HEK293 (cell line): ENCODE results near the gene PARS2.

Experiments used
- MZF1 ChIP-seq: fragments of 450-650 bp; formaldehyde crosslinking; IDR thresholded peaks from 2 replicates; pipeline ENCODE4 v1.5.1; 2017; ENCODE audit warnings: missing biosample characterization, missing genetic modification characterization, borderline replicate concordance
- REPIN1 ChIP-seq: fragments of 450-650 bp; formaldehyde crosslinking; IDR thresholded peaks from 2 replicates; pipeline ENCODE4 v1.5.1; 2017; ENCODE audit warnings: missing biosample characterization, missing genetic modification characterization, low read depth
- SCRT1 ChIP-seq: fragments of 450-650 bp; formaldehyde crosslinking; IDR thresholded peaks from 2 replicates; pipeline ENCODE4 v1.5.1; 2016; ENCODE audit warnings: missing biosample characterization, missing genetic modification characterization, borderline replicate concordance
- ZBTB7A ChIP-seq: fragments of 450-650 bp; formaldehyde crosslinking; IDR thresholded peaks from 2 replicates; pipeline ENCODE4 v1.5.1; 2016; ENCODE audit warnings: low read depth, missing biosample characterization, missing genetic modification characterization
- ZNF132 ChIP-seq: fragments of 450-650 bp; formaldehyde crosslinking; IDR thresholded peaks from 2 replicates; pipeline ENCODE4 v1.5.1; 2017; ENCODE audit warnings: missing biosample characterization, missing genetic modification characterization, borderline replicate concordance
- ZNF266 ChIP-seq: fragments of 450-650 bp; formaldehyde crosslinking; IDR thresholded peaks from 2 replicates; pipeline ENCODE4 v1.5.1; 2016; ENCODE audit warnings: missing biosample characterization, missing genetic modification characterization, low read depth
- ZNF341 ChIP-seq: fragments of 450-650 bp; formaldehyde crosslinking; IDR thresholded peaks from 2 replicates; pipeline ENCODE4; 2016; ENCODE audit warnings: low read depth, missing biosample characterization, missing genetic modification characterization
- ZNF350 ChIP-seq: fragments of 450-650 bp; formaldehyde crosslinking; IDR thresholded peaks from 2 replicates; pipeline ENCODE4 v1.5.0; 2017; ENCODE audit warnings: missing biosample characterization, mild to moderate bottlenecking, missing genetic modification characterization
- ZNF561 ChIP-seq: fragments of 450-650 bp; IDR thresholded peaks from 2 replicates; pipeline ENCODE4 v1.5.1; 2018; ENCODE audit warnings: missing biosample characterization, missing genetic modification characterization, borderline replicate concordance
- ZNF585B ChIP-seq: fragments of 450-650 bp; formaldehyde crosslinking; IDR thresholded peaks from 2 replicates; pipeline ENCODE4 v1.5.1; 2016; ENCODE audit warnings: missing biosample characterization, missing genetic modification characterization
- ZNF621 ChIP-seq: fragments of 450-650 bp; formaldehyde crosslinking; IDR thresholded peaks from 2 replicates; pipeline ENCODE4 v1.5.1; 2017; ENCODE audit warnings: missing biosample characterization, missing genetic modification characterization
- ZNF623 ChIP-seq: fragments of 450-650 bp; formaldehyde crosslinking; IDR thresholded peaks from 2 replicates; pipeline ENCODE4 v1.5.1; 2016; ENCODE audit warnings: missing biosample characterization, missing genetic modification characterization
- ZNF654 ChIP-seq: fragments of 450-650 bp; formaldehyde crosslinking; IDR thresholded peaks from 2 replicates; pipeline ENCODE4 v1.5.1; 2016; ENCODE audit warnings: low read depth, missing biosample characterization, missing genetic modification characterization
- ZNF658 ChIP-seq: fragments of 450-650 bp; formaldehyde crosslinking; IDR thresholded peaks from 2 replicates; pipeline ENCODE4; 2016; ENCODE audit warnings: missing biosample characterization, missing genetic modification characterization
- ZNF777 ChIP-seq: fragments of 450-650 bp; formaldehyde crosslinking; IDR thresholded peaks from 2 replicates; pipeline ENCODE4 v1.5.1; 2017; ENCODE audit warnings: missing biosample characterization, missing genetic modification characterization, borderline replicate concordance
- ZSCAN16 ChIP-seq: fragments of 450-650 bp; formaldehyde crosslinking; IDR thresholded peaks from 2 replicates; pipeline ENCODE4 v1.5.1; 2016; ENCODE audit warnings: missing biosample characterization, missing genetic modification characterization
- ZXDB ChIP-seq: fragments of 450-650 bp; formaldehyde crosslinking; IDR thresholded peaks from 2 replicates; pipeline ENCODE4 v1.5.1; 2016; ENCODE audit warnings: missing biosample characterization, missing genetic modification characterization
- TF ChIP-seq, protein P1 (sequence below): fragments of 450-650 bp; formaldehyde crosslinking; IDR thresholded peaks from 2 replicates; pipeline ENCODE4 v1.5.1; 2016; ENCODE audit warnings: missing biosample characterization, missing genetic modification characterization
- TF ChIP-seq, protein P2 (sequence below): fragments of 450-650 bp; IDR thresholded peaks from 2 replicates; pipeline ENCODE4 v1.5.1; 2018; ENCODE audit warnings: missing biosample characterization, missing genetic modification characterization
- TF ChIP-seq, protein P3 (sequence below): fragments of 450-650 bp; formaldehyde crosslinking; conservative IDR thresholded peaks from 2 replicates; pipeline ENCODE4 v1.5.1; 2016; ENCODE audit warnings: low read depth, missing biosample characterization, missing genetic modification characterization
- TF ChIP-seq, protein P4 (sequence below): fragments of 450-650 bp; formaldehyde crosslinking; IDR thresholded peaks from 2 replicates; pipeline ENCODE4 v1.5.1; 2016; ENCODE audit warnings: missing biosample characterization, missing genetic modification characterization
- TF ChIP-seq, protein P5 (sequence below): fragments of 450-650 bp; formaldehyde crosslinking; IDR thresholded peaks from 2 replicates; pipeline ENCODE4 v1.5.1; 2016; ENCODE audit warnings: missing biosample characterization, missing genetic modification characterization, low read depth
- TF ChIP-seq, protein P6 (sequence below): fragments of 450-650 bp; formaldehyde crosslinking; conservative IDR thresholded peaks from 2 replicates; pipeline ENCODE4 v1.5.1; 2016; ENCODE audit warnings: low read depth, missing biosample characterization, missing genetic modification characterization

The PARS2 gene

DNA sequence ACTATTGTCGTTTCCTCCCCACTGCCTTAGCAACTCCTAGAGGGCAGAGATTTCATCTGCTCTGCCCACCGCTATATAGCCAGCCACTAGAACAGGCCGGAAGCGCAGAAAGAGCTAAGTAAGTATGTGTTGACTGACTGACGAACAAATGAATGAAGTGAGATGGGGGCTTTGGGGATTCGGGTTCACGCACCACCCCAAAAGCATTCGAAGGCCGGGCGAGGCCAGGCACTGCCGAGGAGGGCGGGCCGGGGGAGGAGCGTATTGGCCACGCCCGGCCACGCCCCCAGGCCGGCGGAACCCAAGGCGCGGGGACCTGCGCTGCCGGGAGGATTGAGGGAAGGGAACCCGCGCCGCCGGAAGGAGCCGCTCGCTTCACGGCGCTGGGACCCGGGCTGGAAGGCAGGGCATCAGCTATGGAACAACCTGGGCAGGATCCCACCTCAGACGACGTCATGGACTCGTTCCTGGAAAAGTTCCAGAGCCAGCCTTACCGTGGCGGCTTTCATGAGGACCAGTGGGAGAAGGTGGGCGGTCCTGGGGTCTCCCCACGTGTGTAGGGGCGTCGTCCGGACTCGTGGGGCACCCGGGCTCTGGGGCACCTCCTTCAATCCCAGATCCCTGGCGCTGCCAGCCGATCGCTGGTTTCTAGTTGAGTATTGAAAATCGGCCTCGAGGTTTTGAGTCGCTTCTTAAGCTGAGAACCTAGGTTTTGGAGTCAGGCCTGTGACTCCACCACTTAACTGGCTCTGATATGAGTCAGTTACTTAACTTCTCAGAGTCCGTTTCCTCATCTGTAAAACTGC is 48.6 kb downstream of the PARS2 start, which contains the start of gene TTC4 (continued):
- TF ChIP-seq, protein P1, sequence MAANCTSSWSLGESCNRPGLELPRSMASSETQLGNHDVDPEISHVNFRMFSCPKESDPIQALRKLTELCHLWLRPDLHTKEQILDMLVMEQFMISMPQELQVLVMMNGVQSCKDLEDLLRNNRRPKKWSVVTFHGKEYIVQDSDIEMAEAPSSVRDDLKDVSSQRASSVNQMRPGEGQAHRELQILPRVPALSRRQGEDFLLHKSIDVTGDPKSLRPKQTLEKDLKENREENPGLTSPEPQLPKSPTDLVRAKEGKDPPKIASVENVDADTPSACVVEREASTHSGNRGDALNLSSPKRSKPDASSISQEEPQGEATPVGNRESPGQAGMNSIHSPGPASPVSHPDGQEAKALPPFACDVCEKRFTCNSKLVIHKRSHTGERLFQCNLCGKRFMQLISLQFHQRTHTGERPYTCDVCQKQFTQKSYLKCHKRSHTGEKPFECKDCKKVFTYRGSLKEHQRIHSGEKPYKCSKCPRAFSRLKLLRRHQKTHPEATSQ: peak; percentile 84
- TF ChIP-seq ZNF585B (tag by site-specific recombination): no peak
- TF ChIP-seq SCRT1 (tag by site-specific recombination): no peak
- peak; percentile 81; the same call in 1 of the 2 replicates for TF ChIP-seq REPIN1 (tag by site-specific recombination)
- 0 out of 2 replicates have a peak, but pooled peaks have one; percentile 23 for TF ChIP-seq ZNF341 (tag by site-specific recombination)
- no peak for TF ChIP-seq ZSCAN16
- TF ChIP-seq ZXDB (tag by site-specific recombination): peak; percentile 91
- TF ChIP-seq ZNF623 (tag by site-specific recombination): 0 out of 2 replicates have a peak, but pooled peaks have one; percentile 22
- TF ChIP-seq, protein P2, sequence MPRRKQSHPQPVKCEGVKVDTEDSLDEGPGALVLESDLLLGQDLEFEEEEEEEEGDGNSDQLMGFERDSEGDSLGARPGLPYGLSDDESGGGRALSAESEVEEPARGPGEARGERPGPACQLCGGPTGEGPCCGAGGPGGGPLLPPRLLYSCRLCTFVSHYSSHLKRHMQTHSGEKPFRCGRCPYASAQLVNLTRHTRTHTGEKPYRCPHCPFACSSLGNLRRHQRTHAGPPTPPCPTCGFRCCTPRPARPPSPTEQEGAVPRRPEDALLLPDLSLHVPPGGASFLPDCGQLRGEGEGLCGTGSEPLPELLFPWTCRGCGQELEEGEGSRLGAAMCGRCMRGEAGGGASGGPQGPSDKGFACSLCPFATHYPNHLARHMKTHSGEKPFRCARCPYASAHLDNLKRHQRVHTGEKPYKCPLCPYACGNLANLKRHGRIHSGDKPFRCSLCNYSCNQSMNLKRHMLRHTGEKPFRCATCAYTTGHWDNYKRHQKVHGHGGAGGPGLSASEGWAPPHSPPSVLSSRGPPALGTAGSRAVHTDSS (tag by site-specific recombination): 0 out of 2 replicates have a peak, but pooled peaks have one; percentile 22
- 0 out of 2 replicates have a peak, but pooled peaks have one; percentile 59 for TF ChIP-seq ZBTB7A (tag by site-specific recombination)
- TF ChIP-seq ZNF350 (tag by site-specific recombination): no peak; the same call in 1 of the 2 replicates
- TF ChIP-seq, protein P3, sequence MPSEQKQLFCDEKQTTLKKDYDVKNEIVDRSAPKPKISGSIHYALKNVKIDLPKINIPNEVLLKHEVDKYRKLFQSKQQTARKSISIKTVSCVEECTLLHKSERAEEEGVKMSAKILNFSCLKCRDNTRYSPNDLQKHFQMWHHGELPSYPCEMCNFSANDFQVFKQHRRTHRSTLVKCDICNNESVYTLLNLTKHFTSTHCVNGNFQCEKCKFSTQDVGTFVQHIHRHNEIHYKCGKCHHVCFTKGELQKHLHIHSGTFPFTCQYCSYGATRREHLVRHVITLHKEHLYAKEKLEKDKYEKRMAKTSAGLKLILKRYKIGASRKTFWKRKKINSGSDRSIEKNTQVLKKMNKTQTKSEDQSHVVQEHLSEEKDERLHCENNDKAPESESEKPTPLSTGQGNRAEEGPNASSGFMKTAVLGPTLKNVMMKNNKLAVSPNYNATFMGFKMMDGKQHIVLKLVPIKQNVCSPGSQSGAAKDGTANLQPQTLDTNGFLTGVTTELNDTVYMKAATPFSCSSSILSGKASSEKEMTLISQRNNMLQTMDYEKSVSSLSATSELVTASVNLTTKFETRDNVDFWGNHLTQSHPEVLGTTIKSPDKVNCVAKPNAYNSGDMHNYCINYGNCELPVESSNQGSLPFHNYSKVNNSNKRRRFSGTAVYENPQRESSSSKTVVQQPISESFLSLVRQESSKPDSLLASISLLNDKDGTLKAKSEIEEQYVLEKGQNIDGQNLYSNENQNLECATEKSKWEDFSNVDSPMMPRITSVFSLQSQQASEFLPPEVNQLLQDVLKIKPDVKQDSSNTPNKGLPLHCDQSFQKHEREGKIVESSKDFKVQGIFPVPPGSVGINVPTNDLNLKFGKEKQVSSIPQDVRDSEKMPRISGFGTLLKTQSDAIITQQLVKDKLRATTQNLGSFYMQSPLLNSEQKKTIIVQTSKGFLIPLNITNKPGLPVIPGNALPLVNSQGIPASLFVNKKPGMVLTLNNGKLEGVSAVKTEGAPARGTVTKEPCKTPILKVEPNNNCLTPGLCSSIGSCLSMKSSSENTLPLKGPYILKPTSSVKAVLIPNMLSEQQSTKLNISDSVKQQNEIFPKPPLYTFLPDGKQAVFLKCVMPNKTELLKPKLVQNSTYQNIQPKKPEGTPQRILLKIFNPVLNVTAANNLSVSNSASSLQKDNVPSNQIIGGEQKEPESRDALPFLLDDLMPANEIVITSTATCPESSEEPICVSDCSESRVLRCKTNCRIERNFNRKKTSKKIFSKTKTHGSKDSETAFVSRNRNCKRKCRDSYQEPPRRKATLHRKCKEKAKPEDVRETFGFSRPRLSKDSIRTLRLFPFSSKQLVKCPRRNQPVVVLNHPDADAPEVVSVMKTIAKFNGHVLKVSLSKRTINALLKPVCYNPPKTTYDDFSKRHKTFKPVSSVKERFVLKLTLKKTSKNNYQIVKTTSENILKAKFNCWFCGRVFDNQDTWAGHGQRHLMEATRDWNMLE (tag by site-specific recombination): peak; percentile 86
- peak; percentile 93; the same call in 1 of the 2 replicates for TF ChIP-seq ZNF561 (tag by site-specific recombination)
- no peak for TF ChIP-seq ZNF658
- TF ChIP-seq, protein P4, sequence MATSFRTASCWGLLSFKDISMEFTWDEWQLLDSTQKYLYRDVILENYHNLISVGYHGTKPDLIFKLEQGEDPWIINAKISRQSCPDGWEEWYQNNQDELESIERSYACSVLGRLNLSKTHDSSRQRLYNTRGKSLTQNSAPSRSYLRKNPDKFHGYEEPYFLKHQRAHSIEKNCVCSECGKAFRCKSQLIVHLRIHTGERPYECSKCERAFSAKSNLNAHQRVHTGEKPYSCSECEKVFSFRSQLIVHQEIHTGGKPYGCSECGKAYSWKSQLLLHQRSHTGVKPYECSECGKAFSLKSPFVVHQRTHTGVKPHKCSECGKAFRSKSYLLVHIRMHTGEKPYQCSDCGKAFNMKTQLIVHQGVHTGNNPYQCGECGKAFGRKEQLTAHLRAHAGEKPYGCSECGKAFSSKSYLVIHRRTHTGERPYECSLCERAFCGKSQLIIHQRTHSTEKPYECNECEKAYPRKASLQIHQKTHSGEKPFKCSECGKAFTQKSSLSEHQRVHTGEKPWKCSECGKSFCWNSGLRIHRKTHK (tag by site-specific recombination): no peak
- no peak for TF ChIP-seq ZNF266
- no peak for TF ChIP-seq ZNF654
- TF ChIP-seq MZF1 (tag by site-specific recombination): peak; percentile 53; the same call in 1 of the 2 replicates
- TF ChIP-seq, protein P5, sequence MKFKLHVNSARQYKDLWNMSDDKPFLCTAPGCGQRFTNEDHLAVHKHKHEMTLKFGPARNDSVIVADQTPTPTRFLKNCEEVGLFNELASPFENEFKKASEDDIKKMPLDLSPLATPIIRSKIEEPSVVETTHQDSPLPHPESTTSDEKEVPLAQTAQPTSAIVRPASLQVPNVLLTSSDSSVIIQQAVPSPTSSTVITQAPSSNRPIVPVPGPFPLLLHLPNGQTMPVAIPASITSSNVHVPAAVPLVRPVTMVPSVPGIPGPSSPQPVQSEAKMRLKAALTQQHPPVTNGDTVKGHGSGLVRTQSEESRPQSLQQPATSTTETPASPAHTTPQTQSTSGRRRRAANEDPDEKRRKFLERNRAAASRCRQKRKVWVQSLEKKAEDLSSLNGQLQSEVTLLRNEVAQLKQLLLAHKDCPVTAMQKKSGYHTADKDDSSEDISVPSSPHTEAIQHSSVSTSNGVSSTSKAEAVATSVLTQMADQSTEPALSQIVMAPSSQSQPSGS (tag by site-specific recombination): peak; percentile 67
- no peak for TF ChIP-seq ZNF132 (tag by site-specific recombination)
- no peak for TF ChIP-seq ZNF777
- TF ChIP-seq ZNF621: no peak
- TF ChIP-seq, protein P6, sequence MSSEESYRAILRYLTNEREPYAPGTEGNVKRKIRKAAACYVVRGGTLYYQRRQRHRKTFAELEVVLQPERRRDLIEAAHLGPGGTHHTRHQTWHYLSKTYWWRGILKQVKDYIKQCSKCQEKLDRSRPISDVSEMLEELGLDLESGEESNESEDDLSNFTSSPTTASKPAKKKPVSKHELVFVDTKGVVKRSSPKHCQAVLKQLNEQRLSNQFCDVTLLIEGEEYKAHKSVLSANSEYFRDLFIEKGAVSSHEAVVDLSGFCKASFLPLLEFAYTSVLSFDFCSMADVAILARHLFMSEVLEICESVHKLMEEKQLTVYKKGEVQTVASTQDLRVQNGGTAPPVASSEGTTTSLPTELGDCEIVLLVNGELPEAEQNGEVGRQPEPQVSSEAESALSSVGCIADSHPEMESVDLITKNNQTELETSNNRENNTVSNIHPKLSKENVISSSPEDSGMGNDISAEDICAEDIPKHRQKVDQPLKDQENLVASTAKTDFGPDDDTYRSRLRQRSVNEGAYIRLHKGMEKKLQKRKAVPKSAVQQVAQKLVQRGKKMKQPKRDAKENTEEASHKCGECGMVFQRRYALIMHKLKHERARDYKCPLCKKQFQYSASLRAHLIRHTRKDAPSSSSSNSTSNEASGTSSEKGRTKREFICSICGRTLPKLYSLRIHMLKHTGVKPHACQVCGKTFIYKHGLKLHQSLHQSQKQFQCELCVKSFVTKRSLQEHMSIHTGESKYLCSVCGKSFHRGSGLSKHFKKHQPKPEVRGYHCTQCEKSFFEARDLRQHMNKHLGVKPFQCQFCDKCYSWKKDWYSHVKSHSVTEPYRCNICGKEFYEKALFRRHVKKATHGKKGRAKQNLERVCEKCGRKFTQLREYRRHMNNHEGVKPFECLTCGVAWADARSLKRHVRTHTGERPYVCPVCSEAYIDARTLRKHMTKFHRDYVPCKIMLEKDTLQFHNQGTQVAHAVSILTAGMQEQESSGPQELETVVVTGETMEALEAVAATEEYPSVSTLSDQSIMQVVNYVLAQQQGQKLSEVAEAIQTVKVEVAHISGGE (tag by site-specific recombination): peak; percentile 99
